Stimulated activated CD4-positive, alpha-beta T cell treated with anti-CD3 and anti-CD28 coated beads, Interleukin-2, amount 100 ng/mL, for 24 hours (primary cell): Measurements from ENCODE around the gene ADAMTS20.
"Not testable (repeated sequence)": the region's sequence is repeated elsewhere in the genome, so short reads cannot be mapped to it uniquely, and the experiment has no call there.

Experiments
- DNase-seq, 2 donors: peaks; one replicate each; pipeline ENCODE4 v3.0.0-alpha.2; 2020

ADAMTS20 gene

DNA sequence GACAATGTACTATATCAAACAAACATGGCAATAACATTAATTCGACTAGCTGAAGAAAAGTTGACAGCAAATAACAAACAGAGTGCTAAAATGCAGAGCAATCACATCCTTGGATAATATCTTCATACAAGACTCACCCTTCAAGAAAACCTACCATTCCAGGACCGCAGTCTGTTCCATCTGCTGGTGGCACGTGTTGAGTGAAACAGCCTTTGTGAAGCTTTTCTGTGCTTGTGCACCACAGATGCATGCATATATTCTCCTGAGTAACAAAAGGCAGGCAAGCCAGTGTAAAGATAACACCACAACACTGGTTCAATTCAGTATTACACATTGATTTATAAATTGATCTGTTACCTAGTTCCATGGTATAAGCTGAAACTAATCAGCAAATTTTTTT is 89.3 kb downstream of the ADAMTS20 start:
- no peak for DNase-seq

DNA sequence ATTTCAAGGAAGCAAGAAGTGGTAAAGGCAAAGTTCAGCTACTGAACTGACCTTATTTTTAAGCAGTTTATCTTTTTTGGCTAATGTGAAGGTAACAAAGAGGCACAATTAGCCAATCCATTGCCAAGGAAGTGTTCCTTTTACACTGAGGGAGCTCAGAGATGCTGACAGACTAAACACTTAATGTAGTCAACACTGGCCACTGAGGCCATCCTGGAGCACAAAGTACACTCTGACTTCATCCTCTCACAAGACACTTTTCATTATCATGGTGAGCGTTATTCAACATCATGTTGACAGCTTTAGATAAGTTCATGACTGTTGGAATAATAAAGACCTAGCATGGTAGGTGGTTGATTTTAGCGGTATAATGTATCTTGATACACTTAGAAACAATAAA is 89.9 kb downstream of the ADAMTS20 start:
- DNase-seq = no peak

DNA sequence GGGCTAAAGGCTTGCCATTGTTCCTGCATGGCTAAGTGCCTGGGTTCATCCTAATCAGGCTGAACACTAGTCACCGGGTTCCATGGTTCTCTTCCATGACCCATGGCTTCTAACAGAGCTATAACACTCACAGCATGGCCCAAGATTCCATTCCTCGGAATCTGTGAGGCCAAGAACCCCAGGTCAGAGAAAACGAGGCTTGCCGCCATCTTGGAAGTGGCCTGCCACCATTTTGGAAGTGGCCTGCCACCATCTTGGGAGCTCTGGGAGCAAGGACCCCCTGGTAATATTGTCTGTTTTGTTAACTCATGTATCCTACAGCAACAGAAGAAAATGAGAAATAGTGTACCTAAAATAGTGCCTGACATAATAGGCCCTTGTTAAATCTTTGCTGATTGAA is 92.7 kb downstream of the ADAMTS20 start:
- no peak for DNase-seq

DNA sequence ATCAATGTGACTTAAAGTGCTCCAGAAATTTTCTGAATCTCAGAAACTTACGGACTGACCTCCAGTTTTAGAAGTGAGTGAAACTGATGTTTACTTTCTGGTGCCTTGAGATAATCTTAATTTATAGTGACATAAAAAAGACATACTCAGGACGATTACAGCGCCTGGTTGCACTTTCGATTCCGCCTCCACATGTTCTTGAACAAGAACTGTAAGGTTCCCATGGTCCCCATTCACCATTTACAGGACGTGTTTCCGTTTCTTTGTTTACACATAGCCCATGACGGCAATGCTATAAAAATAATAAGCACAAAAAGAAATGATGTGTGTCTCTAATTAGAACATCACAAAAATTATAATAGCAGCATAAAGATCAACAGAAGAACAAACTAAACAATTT is 98.2 kb downstream of the ADAMTS20 start:
- DNase-seq = no peak

DNA sequence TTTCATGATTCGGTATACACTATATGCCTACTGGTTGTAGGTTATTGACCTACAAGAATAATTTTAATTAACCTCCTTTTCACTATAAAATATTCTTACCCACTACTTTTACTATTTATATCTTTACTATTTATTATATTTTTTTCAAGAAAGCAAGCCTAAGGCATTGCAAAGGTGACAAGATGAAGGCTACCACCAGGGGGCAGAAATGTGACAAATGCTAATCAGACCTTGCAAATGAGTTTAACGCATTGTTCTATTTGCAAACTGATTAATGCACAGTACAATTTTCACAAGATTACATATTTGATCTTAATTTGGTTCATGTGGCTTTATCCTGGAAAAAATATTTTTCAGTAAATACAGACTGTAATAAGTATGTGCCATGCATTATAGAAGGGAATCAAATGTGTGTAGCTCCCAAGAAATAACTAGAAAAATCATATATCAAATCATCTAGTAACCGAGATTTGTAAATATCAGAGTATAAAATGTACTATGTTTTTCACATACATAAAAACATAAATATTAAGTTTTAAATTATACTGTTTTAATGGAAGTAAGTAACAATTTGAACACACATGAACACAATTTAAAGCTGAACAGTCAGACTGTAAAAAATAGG is 107.0 kb downstream of the ADAMTS20 start:
- peak; percentile 64 to 68 for DNase-seq

DNA sequence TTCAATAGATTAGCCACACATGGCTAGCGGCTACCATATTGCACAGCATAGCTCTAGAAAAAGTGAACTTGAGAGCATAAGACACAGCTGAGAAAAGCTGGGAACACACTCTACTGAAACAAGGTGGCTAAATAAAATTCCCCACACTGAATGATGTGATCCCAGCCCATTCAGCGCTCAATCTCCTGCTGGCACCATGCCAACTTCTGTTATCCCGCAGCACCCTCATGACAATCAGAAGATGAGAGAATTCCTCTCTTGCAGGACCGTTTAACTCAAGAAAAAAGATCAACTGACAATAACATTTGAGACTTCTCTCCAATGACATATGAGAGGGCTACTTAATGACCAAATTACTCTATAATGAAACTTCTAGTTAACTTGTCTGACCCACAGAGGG is 115.4 kb downstream of the ADAMTS20 start:
- DNase-seq = no peak

DNA sequence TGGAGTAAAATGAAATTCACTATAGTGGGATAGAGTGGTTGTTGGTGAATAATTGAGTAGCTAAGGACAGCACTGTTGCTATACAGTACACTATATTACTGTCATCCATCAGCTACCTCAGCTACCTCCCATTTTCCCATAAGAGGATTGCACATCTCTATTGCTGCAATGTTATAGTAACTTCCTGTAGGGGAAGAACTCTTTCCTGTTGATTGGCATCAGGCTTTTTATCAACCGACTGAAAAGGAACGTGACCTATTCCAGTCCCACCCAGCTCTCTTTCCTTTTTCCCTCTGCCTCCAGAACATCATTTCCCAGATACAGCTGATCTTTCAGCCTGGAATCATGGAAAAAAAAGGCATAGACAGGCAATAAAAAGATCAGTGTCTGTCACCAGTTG is 117.4 kb downstream of the ADAMTS20 start:
- no peak for DNase-seq

DNA sequence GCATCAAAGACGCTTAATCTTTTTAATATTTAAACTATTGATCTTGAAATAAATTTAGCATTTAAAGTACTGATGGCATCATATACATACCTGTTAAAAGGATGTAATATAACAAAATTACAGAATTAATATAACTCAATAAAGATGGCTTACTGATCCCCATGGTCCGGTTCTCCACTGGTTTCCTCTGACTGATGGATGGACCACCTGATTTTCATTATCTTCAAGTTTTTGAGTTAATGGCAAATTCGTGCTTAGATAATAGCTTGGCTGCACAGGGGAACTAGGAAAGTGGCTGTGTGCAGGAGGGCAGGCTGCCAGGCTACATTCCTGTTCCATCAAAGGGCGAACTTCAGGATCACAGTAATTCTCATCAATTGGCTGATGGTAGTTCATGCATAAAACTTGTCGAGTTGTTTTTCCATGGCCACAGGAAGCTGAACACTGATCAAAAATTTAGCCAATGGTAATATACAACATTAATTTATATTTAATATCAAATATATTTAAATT is 123.9 kb downstream of the ADAMTS20 start:
- no peak for DNase-seq

DNA sequence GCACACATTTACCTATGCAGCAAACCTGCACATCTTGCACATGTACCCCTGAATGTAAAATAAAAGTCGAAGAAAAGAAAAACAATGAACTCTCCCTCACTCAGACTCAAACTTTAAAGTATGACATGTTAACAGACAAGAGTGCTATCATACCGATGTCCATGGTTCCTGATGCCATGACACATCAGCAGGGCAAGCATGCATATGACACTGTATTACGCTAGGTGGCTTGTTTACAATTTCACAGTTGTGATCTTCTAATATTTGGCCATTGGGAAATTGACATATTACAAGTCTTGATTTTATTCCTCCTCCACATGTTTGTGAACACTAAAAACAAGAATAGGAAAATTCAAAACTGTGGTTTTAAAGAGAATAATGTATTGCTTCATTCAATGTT is 126.6 kb downstream of the ADAMTS20 start:
- no peak for DNase-seq

DNA sequence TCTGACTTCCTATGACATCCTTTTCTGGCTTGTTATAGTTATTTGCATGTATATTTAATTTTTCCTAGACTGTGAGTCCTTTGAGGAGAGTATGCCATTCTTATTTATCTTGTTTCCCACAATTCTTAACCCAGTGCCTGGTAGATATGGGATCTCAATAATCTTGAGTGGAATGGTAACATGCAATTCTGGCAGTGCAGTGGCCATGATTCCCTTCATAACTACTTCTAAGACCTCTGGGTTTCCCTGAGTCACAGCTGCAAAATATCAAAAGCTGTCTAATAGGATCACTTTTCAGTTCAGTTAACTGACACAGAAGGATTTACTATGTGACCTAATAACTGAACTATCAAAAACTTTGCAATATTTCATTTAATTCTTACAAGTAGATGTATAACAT is 135.0 kb downstream of the ADAMTS20 start:
- DNase-seq = no peak

DNA sequence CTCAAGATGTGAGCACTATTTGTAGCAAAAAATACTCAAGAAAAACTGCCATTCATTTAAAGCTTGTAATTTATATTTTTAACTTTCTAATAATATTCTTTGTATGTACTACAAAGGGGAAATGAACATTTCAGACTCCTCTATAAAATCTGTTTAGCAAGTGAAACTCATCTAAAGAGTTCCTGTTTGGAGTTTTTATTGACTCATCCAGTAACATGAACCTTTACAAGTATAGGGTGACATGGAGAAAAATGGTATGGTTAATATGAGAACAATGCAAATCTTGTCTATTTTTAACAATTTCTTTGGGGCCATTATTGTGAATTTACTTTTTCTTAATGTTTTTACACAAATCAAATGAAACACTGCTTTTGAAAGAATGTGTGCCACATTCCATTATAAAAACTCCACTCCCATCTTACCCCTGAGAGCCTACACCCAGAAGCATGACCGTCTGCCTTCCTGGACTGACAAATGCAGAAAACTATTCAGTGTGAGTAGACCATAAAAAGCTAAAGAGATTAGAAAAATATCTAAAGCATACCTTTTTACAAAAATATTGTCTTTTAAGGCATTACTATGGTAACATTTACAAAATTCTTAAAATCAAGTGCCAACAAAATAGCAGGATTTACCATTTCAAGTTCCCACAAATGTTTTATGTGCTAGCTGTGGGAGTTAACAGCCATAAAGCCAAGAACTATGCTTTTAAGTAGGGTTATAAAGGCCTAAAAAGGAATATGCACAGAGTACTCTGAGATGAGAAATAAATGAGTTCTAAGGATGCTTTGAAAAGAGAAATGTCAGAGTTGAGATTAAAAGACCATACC is 144.0 kb downstream of the ADAMTS20 start:
- DNase-seq = no peak

DNA sequence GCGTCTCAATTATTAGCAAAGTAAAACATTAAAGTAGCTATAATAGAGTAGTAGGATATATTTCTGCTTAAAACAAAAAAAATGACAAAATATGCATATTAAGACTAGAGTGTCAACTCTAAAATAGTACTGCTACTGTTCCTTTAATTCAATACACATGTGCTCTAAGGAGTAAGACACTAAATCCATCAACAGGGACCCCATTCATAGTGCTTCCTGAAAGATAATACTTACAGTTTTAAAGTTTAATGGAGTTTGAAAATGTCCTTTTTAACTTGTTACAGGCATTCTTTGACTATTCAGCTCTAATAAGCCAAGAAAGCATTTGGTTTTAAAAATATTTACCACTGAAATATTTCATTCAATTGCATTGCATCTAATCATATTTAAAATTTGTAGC is 145.2 kb downstream of the ADAMTS20 start:
- DNase-seq = no peak

DNA sequence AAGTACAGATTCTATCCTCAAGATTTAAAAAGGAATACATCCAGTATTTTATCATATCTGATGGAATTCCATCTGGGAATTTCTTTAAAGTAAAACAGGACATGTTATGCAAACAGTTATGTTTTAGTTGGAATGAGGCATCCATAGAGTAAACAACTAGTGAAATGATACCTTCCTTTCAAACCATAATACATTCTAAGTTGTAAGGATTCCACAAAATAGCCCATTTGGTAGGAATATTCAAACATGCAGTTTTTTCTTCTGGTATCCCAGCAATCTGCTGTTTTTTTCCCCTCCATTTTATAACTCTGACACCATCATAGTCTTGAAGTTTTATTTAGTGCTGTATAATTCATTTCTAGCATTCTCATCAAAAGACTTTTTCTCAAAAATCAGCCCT is 149.6 kb downstream of the ADAMTS20 start:
- no peak for DNase-seq

DNA sequence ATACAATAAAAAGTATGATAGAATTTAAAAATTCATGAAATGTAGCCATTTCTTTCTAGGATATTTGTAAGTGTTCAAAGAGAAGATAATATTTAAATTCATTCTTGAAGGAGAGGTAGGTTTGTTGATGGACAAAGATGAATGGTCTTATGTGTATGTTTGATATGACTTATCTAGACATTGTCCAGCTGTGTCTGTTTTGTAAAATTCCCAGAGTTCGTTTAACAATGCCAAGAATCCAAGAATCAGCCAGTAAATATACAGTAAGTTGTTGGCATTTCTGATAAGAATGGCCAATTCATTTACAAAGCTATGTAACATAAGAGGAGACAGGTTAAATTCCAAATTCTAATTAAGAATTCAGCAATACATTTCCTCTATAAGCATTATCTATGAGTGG is 150.9 kb downstream of the ADAMTS20 start:
- DNase-seq = no peak

DNA sequence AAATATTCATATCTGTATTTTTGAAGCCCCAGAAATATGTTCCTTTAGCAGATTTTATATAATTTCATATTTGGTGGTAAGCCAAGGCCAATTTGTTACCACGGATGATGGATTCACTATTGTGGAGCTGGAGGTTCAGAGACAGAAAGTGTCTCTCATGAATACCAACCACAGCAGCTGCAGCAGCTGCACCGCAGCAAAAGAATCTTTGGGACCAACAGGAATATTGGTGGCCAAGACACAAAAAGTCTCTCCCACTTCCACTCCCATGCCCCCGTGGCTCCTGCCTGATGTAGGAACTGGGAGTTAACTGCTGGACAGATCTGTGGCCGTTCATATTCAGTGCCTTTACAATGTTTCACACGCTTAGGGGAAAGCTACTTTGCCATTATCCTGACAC is 155.3 kb downstream of the ADAMTS20 start:
- no peak for DNase-seq

DNA sequence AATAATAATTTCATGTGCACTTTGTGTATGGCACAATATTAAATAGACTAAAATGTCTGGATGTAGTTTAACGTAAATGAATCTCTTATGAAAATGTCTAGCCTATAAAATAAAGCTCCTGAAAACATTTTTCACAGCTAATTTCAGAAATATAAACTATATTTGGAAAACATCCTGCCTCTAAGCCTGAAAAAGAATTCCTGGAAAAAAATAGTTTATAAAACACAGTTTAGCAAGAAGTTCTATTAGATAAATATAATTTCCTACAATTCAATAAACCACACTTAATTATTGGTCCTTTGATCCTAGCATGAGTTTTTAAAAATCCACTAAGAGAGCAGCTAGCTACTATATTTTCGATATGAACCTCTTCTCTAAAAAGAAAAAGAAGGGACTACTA is 159.9 kb downstream of the ADAMTS20 start:
- DNase-seq = no peak

DNA sequence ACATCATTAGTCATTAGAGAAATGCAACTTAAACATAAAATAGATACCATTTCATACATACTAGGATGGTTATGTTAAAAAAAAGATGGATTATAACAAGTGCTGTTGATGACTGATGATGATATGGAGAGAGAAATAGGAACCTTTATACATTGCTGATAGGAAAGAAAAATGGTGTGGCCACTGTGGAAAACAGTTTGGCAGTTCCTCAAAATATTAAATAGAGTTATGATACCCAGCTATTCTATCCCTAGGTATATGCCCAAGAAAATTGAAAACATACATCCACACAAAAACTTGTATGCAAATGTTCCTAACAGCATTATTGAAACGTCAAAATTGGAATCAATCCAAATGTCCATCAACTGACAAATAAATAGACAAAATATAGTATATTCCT is 170.1 kb downstream of the ADAMTS20 start:
- no peak for DNase-seq

DNA sequence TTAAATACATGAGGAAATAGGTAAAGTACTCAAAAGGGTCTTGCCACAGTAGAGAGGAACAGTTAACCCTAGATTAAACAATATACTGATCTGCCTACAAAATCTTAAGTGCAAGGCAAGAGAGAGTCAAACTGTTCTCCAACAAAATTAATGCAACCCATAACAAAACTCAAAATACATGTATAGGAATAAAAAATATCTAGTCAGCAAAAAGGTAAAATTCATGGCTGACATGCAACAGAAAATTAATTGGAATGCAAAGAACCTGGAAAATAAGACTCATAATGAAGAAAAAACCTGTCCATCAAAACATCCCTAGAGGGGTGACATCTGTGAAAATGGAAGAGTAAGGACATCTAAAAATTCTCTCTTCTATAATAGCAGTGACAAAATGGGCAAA is 173.6 kb downstream of the ADAMTS20 start:
- DNase-seq = no peak

DNA sequence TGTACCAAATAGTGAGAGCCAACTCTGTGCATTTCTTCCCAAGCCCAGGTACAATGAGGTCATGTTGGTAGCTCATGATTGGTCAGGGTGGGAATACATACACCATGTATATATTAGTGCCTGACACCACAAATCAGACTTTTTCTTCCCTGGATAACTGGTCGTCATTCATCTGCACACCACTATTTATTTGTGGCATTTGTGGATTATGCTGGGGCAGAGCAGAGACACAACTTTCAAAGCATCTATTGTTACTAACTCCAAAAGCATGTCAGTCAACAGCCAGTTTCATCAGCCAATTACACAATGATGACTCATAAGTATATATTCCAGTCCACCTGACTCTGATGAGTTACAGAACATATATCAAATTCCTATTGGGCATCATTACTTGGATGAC is 181.7 kb downstream of the ADAMTS20 start:
- no peak for DNase-seq

DNA sequence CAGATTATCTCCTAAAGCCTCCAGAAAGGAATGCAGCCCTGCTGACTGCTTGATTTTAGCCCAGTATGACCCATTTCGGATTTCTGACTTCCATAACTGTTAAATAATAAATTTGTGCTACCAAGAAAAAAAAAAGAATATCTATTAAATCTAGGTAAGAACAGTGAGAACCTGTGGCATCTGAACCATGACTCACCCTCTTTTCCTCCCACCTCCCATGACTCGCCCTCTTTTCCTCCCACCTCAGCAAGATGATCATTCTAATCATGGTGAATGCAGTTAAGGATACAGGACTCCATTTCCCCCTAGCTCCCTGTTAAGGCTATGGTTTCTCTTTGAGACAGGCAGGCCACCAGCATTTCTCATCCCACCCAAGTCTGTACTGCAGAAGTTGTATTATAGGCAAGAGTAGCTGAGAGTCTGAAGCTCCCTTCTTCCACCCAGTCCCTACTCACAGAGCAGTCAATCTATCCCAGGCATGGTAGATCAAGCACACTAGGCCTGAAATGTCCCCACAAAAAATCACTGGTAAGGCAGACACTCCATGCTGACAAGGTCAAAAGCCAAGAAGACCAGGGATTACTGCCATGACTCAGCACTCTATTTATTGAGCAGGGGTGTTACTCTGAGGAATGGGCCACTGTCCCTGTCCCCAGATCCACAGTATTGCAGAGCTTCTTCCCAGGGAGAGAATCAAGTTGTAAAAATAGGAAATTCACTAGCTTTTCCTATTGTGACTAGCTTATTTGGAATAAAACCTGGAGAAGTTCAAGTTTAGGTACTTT is 188.9 kb downstream of the ADAMTS20 start:
- DNase-seq = no peak

DNA sequence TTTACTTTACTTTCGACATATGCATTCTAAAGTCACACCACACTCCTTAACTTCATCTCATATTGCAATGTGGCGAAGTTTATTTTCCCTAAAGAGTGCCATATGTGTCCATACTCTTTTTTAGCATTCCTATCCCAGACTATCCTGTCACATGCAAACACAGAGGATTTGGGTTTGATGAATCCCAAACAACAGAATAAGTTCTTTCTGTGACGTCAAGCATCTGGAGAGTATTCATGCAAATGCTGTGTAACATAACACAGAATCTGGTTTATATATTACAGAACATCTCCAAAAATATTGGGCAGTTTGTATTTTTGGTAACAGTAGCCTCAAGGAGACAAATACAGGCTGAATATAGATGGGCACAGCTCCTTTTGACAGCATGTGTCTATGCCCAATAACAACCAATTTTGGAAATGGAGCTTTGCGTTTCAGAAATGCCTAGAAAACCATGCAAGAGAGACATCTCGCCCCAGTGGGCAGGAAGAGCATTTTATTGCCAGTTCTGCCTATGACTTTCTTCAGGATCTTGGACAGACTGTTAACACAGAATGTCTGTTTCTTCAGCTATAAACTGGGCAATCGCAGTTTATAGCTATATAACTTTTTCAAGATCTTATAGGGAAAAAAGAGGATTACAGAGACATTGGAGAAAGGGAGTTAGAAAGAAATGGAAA is 190.8 kb downstream of the ADAMTS20 start:
- DNase-seq = no peak

DNA sequence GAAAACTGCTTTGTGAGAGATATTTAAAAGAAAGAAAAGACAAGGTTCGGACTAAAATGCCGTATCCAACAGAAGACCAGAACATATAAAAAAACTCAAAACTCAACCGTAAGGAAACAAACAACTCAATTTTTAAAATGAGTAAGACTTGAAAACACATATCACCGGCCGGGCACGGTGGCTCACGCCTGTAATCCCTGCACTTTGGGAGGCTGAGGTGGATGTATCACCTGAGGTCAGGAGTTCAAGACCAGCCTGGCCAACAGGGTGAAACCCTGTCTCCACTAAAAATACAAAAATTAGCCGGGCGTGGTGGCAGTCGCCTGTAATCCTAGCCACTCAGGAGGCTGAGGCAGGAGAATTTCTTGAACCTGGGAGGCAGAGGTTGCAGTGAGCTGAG is 192.0 kb downstream of the ADAMTS20 start:
- DNase-seq = not testable (repeated sequence)

DNA sequence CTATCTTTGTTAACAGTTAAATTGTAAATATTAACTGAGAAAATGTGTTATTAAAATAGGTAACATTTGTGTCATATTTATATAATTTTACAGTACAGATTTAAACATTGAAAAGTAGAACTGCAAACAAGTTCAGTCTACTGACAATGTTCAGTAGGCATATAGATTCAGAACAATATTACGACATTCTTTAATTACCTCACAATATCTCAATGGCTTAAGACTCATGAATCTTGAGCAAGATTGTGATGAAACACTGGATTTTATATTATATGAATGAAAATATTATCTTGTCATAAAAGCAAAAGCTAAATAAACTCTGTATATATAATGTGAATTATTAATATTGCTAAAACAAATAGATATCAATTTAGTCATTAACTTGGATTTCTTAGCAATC is 194.9 kb downstream of the ADAMTS20 start:
- DNase-seq = no peak
